HepG2 (cell line): Measurements from ENCODE around the gene DEDD2. TPM values are rescaled to one million over a fixed set of nuclear protein-coding genes. Genes with fewer than 3 reads are reported as not detected.

ENCODE experiments used
- ELF3 ChIP-seq: IDR thresholded peaks from 2 replicates; pipeline ENCODE4 v1.6.1; 2016; ENCODE audit warnings: missing genetic modification reagents, missing compliant biosample characterization
- KLF16 ChIP-seq, 2 experiments: sonication (generic) in 1 of 2; formaldehyde crosslinking in 1 of 2; IDR thresholded peaks; 2 replicates each; pipeline versions ENCODE4 v1.6.1 to v1.8.0; 2016 to 2023; ENCODE audit warnings: missing genetic modification reagents in 2 of 2, missing compliant biosample characterization in 1 of 2
- MAF1 ChIP-seq: sonication (generic); formaldehyde crosslinking; IDR thresholded peaks from 2 replicates; pipeline ENCODE4 v1.5.0; 2020; ENCODE audit warnings: missing genetic modification reagents, borderline replicate concordance
- PHF21A ChIP-seq: sonication (generic); formaldehyde crosslinking; IDR thresholded peaks from 2 replicates; pipeline ENCODE4 v1.5.0; 2020; ENCODE audit warnings: mild to moderate bottlenecking, missing genetic modification reagents
- SMARCC2 ChIP-seq: fragments of 450-650 bp; IDR thresholded peaks from 2 replicates; pipeline ENCODE4 v1.6.1; 2017; ENCODE audit warnings: antibody characterized with exemption, mild to moderate bottlenecking
- SP2 ChIP-seq: sonication (generic); formaldehyde crosslinking; IDR thresholded peaks from 2 replicates; pipeline ENCODE4 v1.5.1; 2020; ENCODE audit warnings: mild to moderate bottlenecking, missing genetic modification reagents
- SRSF1 ChIP-seq: fragments of 200-400 bp; formaldehyde crosslinking; optimal IDR thresholded peaks from 2 replicates; pipeline ENCODE3; 2017; ENCODE audit warnings: mild to moderate bottlenecking, low read depth, low read length, moderate library complexity
- SRSF9 ChIP-seq: fragments of 200-400 bp; formaldehyde crosslinking; IDR thresholded peaks from 2 replicates; pipeline ENCODE4 v1.6.1; 2018; ENCODE audit warnings: borderline replicate concordance, mild to moderate bottlenecking, low read depth, low read length; ENCODE audit not compliant: insufficient read depth, poor library complexity, severe bottlenecking
- ZMYM2 ChIP-seq: sonication (generic); formaldehyde crosslinking; IDR thresholded peaks from 2 replicates; pipeline ENCODE4 v1.8.0; 2022; ENCODE audit warnings: mild to moderate bottlenecking, missing genetic modification reagents
- ZNF616 ChIP-seq: sonication (generic); formaldehyde crosslinking; IDR thresholded peaks from 2 replicates; pipeline ENCODE4 v1.5.0; 2020; ENCODE audit warnings: low read depth, mild to moderate bottlenecking, missing genetic modification reagents
- ZNF678 ChIP-seq: sonication (generic); formaldehyde crosslinking; IDR thresholded peaks from 2 replicates; pipeline ENCODE4 v1.4.0; 2020; ENCODE audit warnings: mild to moderate bottlenecking, missing genetic modification reagents
- polyA plus RNA-seq, 8 experiments: library from polyadenylated mRNA; depleted of rRNA in 3 of 8; stranded (reverse) in 7 of 8; unstranded in 1 of 8; fragments of >200 nt; fragmentation: Illumina TruSeq in 4 of 8; extraction: Trizol in 4 of 8; gene quantifications; 2 replicates each; pipeline versions ENCODE4 v1.2.1 to v1.2.3, GENCODE V29; 2011 to 2016; ENCODE audit warnings: low read depth in 4 of 8, missing spikeins in 1 of 8, mixed read lengths in 1 of 8; ENCODE audit not compliant: insufficient read depth in 1 of 8
- total RNA-seq, 5 experiments: library from RNA; depleted of rRNA; stranded (reverse); fragments of >200 nt; fragmentation: Illumina TruSeq; extraction: Trizol; gene quantifications; 2 replicates each; pipeline ENCODE4 v1.2.3, GENCODE V29; 2016; ENCODE audit warnings: low read depth in 1 of 5
- TF ChIP-seq, protein P1 (sequence below): sonication (generic); formaldehyde crosslinking; IDR thresholded peaks from 2 replicates; pipeline ENCODE4 v1.4.0; 2020; ENCODE audit warnings: mild to moderate bottlenecking, missing genetic modification reagents
- TF ChIP-seq, protein P2 (sequence below): sonication (generic); formaldehyde crosslinking; IDR thresholded peaks from 2 replicates; pipeline ENCODE4 v1.5.0; 2020; ENCODE audit warnings: missing genetic modification reagents
- TF ChIP-seq, protein P3 (sequence below): sonication (generic); formaldehyde crosslinking; IDR thresholded peaks from 2 replicates; pipeline ENCODE4 v1.4.0; 2020; ENCODE audit warnings: missing genetic modification reagents, borderline replicate concordance
- TF ChIP-seq, protein P4 (sequence below): sonication (generic); formaldehyde crosslinking; IDR thresholded peaks from 2 replicates; pipeline ENCODE4 v1.8.1; 2022; ENCODE audit warnings: low read depth, mild to moderate bottlenecking, missing genetic modification reagents
- TF ChIP-seq, protein P5 (sequence below): IDR thresholded peaks from 2 replicates; pipeline ENCODE4 v1.6.1; 2016; ENCODE audit warnings: low read depth, control low read depth
- TF ChIP-seq, protein P6 (sequence below): sonication (generic); formaldehyde crosslinking; IDR thresholded peaks from 2 replicates; pipeline ENCODE4 v1.8.0; 2022; ENCODE audit warnings: missing genetic modification reagents, mild to moderate bottlenecking, moderate library complexity, borderline replicate concordance

The DEDD2 gene
- total and polyA plus RNA-seq, 2 of the 13 experiments (the other 11 are each of a cell fraction or from before 2014, with no cell fraction given) = 19.2 to 24.7 TPM

DNA sequence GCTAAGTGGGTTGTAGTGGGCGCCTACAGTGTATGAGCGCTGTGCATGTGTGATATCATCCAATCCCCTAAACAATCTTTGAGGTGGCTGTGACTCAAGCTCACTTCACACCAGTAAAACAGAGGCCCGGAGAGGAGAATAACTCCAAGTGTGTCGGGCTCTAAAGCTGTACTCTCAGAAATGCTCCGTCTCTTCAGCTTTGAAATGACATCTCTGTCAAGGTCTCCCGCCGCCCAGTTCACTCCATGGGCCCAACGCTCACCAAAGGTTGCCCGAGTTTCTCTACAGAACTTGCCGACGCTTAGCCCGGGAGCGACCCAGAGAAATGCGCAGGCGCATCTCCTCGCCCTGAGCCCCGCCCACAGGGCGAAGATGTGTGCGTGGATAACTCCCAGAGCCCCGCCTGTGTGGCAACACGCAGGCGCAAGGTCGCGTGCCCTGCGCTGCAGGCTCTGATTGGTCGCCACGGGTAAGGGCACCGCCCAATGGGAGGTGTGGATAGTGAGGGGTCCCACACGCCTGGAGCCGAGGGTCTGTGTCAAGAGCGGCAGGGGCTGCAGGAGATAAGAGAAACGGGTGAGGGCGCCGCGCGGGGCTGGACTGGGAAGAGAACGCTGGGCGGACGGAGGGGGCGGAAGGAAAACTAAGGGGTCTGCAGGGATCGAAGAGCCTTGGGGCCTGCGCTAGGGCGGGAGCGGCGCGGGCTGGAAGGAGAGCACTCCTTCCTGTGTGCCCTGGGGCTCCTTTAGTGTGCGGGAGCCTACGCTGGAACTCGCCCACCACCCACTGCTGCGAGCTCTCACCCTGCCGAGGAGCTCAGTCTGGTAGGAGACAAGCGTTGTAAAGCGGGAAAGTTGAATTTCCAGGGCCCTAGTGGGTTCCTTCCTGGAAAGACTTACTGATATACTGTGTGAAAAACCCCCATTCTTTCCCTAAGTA is 2.6 kb upstream of the DEDD2 start, which contains the start of gene ZNF526 (continued):
- TF ChIP-seq, protein P1, sequence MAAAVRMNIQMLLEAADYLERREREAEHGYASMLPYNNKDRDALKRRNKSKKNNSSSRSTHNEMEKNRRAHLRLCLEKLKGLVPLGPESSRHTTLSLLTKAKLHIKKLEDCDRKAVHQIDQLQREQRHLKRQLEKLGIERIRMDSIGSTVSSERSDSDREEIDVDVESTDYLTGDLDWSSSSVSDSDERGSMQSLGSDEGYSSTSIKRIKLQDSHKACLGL (CRISPR knock-in tag) = peak; percentile 83
- TF ChIP-seq ZNF616 (CRISPR knock-in tag) (no peak), SRSF1 (peak; percentile 88), MAF1 (CRISPR knock-in tag) (no peak), ZMYM2 (no peak), KLF16 (CRISPR knock-in tag; IDR thresholded peaks at IDR 0.05) (peak in 1 of 2 experiments; percentile 95; a peak in 2 of 4 replicates), SMARCC2 (no peak), SP2 (CRISPR knock-in tag) (peak; percentile 74), ZNF678 (no peak), PHF21A (peak; percentile 16; the same call in 1 of the 2 replicates), SRSF9 (no peak), ELF3 (0 out of 2 replicates have a peak, but pooled peaks have one; percentile 41)
- TF ChIP-seq, protein P2, sequence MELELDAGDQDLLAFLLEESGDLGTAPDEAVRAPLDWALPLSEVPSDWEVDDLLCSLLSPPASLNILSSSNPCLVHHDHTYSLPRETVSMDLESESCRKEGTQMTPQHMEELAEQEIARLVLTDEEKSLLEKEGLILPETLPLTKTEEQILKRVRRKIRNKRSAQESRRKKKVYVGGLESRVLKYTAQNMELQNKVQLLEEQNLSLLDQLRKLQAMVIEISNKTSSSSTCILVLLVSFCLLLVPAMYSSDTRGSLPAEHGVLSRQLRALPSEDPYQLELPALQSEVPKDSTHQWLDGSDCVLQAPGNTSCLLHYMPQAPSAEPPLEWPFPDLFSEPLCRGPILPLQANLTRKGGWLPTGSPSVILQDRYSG (CRISPR knock-in tag) = no peak
- TF ChIP-seq, protein P3, sequence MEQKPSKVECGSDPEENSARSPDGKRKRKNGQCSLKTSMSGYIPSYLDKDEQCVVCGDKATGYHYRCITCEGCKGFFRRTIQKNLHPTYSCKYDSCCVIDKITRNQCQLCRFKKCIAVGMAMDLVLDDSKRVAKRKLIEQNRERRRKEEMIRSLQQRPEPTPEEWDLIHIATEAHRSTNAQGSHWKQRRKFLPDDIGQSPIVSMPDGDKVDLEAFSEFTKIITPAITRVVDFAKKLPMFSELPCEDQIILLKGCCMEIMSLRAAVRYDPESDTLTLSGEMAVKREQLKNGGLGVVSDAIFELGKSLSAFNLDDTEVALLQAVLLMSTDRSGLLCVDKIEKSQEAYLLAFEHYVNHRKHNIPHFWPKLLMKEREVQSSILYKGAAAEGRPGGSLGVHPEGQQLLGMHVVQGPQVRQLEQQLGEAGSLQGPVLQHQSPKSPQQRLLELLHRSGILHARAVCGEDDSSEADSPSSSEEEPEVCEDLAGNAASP (CRISPR knock-in tag) = peak; percentile 26; the same call in 1 of the 2 replicates
- TF ChIP-seq, protein P4, sequence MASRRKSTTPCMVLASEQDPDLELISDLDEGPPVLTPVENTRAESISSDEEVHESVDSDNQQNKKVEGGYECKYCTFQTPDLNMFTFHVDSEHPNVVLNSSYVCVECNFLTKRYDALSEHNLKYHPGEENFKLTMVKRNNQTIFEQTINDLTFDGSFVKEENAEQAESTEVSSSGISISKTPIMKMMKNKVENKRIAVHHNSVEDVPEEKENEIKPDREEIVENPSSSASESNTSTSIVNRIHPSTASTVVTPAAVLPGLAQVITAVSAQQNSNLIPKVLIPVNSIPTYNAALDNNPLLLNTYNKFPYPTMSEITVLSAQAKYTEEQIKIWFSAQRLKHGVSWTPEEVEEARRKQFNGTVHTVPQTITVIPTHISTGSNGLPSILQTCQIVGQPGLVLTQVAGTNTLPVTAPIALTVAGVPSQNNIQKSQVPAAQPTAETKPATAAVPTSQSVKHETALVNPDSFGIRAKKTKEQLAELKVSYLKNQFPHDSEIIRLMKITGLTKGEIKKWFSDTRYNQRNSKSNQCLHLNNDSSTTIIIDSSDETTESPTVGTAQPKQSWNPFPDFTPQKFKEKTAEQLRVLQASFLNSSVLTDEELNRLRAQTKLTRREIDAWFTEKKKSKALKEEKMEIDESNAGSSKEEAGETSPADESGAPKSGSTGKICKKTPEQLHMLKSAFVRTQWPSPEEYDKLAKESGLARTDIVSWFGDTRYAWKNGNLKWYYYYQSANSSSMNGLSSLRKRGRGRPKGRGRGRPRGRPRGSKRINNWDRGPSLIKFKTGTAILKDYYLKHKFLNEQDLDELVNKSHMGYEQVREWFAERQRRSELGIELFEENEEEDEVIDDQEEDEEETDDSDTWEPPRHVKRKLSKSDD (CRISPR knock-in tag) = no peak
- TF ChIP-seq, protein P5, sequence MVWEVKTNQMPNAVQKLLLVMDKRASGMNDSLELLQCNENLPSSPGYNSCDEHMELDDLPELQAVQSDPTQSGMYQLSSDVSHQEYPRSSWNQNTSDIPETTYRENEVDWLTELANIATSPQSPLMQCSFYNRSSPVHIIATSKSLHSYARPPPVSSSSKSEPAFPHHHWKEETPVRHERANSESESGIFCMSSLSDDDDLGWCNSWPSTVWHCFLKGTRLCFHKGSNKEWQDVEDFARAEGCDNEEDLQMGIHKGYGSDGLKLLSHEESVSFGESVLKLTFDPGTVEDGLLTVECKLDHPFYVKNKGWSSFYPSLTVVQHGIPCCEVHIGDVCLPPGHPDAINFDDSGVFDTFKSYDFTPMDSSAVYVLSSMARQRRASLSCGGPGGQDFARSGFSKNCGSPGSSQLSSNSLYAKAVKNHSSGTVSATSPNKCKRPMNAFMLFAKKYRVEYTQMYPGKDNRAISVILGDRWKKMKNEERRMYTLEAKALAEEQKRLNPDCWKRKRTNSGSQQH = no peak; the same call in none of the 2 replicates
- TF ChIP-seq, protein P6, sequence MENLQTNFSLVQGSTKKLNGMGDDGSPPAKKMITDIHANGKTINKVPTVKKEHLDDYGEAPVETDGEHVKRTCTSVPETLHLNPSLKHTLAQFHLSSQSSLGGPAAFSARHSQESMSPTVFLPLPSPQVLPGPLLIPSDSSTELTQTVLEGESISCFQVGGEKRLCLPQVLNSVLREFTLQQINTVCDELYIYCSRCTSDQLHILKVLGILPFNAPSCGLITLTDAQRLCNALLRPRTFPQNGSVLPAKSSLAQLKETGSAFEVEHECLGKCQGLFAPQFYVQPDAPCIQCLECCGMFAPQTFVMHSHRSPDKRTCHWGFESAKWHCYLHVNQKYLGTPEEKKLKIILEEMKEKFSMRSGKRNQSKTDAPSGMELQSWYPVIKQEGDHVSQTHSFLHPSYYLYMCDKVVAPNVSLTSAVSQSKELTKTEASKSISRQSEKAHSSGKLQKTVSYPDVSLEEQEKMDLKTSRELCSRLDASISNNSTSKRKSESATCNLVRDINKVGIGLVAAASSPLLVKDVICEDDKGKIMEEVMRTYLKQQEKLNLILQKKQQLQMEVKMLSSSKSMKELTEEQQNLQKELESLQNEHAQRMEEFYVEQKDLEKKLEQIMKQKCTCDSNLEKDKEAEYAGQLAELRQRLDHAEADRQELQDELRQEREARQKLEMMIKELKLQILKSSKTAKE (CRISPR knock-in tag) = no peak
